A549 treated with ZK216348 at 1 μM for 4 hours (cell line): ENCODE measurements around the gene RGMB. TPM values are rescaled to one million over a fixed set of nuclear protein-coding genes. Genes with fewer than 3 reads are reported as not detected.

ENCODE experiments used
- total RNA-seq: library from RNA; stranded (reverse); fragments of 200-300 nt; extraction: Qiagen RNA extraction; gene quantifications from 5 replicates; pipeline ENCODE4 v1.2.3, GENCODE V29; 2022; ENCODE audit warnings: low read depth

RGMB gene, protein sequence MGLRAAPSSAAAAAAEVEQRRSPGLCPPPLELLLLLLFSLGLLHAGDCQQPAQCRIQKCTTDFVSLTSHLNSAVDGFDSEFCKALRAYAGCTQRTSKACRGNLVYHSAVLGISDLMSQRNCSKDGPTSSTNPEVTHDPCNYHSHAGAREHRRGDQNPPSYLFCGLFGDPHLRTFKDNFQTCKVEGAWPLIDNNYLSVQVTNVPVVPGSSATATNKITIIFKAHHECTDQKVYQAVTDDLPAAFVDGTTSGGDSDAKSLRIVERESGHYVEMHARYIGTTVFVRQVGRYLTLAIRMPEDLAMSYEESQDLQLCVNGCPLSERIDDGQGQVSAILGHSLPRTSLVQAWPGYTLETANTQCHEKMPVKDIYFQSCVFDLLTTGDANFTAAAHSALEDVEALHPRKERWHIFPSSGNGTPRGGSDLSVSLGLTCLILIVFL
- 4.8 to 8.1 TPM (median 7.4 TPM) in 5 replicates for total RNA-seq

DNA sequence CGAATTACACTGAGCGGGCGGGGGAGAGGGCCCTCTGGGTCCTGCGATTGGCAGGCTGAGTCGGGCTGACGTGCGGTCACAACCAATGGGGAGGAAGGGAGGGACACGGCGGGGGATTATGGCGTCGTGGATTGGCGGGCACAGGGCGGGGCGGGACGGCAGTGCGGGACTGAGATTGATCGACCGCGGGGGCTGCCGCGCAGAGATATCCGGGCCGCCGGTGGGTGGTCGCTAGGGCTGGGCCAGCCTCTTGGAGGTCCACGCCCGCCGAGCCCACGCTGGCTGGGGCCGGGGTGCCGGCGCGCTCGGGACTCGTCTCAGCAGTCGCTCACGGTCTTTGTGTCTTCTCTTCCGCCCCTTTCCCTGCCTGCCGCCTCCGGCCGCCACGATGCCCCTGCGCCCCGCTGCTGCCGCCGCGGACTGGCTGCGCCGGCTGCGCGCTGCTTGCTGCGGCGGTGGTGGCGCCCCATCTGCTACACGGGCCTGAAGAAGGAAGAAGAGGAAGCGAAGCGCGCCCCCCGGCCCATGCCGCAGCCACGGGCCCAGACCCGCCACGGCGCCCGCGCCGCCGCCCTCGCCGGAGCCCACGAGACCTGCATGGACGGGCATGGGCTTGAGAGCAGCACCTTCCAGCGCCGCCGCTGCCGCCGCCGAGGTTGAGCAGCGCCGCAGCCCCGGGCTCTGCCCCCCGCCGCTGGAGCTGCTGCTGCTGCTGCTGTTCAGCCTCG is at the start of gene RGMB:
Gene RGMB (plus strand): TSS at position 200 of the 728 bp plus-strand sequence. CDS start 408 bp downstream, at position 608.

Other genes starting within 250 kb of the RGMB start
- 22.5 to 46.4 TPM (median 26.7 TPM) in 5 replicates for gene CHD1, start 155.3 kb downstream of the RGMB start, total RNA-seq